ENCODE data around the gene SLC25A38.

DNA sequence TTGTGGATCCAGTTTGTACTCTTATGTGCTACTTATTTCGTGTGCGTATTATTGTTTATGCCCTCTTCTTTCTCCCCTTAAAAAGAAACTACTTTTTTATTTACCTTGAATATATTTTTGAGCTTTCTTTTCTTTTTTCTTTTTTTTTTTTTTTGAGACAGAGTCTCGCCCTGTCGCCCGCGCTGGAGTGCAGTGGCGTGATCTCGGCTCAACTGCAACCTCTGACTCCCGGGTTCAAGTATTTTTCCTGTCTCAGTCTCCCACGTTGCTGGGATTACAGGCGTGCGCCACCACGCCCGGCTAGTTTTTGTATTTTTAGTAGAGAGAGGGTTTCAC is 1.5 kb downstream of the SLC25A38 start:
- TF ChIP-seq, protein P1, sequence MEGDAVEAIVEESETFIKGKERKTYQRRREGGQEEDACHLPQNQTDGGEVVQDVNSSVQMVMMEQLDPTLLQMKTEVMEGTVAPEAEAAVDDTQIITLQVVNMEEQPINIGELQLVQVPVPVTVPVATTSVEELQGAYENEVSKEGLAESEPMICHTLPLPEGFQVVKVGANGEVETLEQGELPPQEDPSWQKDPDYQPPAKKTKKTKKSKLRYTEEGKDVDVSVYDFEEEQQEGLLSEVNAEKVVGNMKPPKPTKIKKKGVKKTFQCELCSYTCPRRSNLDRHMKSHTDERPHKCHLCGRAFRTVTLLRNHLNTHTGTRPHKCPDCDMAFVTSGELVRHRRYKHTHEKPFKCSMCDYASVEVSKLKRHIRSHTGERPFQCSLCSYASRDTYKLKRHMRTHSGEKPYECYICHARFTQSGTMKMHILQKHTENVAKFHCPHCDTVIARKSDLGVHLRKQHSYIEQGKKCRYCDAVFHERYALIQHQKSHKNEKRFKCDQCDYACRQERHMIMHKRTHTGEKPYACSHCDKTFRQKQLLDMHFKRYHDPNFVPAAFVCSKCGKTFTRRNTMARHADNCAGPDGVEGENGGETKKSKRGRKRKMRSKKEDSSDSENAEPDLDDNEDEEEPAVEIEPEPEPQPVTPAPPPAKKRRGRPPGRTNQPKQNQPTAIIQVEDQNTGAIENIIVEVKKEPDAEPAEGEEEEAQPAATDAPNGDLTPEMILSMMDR (IDR thresholded peaks at IDR 0.05; ENCODE audit: insufficient read depth, low read length) = no peak
- TF ChIP-seq, protein P2, sequence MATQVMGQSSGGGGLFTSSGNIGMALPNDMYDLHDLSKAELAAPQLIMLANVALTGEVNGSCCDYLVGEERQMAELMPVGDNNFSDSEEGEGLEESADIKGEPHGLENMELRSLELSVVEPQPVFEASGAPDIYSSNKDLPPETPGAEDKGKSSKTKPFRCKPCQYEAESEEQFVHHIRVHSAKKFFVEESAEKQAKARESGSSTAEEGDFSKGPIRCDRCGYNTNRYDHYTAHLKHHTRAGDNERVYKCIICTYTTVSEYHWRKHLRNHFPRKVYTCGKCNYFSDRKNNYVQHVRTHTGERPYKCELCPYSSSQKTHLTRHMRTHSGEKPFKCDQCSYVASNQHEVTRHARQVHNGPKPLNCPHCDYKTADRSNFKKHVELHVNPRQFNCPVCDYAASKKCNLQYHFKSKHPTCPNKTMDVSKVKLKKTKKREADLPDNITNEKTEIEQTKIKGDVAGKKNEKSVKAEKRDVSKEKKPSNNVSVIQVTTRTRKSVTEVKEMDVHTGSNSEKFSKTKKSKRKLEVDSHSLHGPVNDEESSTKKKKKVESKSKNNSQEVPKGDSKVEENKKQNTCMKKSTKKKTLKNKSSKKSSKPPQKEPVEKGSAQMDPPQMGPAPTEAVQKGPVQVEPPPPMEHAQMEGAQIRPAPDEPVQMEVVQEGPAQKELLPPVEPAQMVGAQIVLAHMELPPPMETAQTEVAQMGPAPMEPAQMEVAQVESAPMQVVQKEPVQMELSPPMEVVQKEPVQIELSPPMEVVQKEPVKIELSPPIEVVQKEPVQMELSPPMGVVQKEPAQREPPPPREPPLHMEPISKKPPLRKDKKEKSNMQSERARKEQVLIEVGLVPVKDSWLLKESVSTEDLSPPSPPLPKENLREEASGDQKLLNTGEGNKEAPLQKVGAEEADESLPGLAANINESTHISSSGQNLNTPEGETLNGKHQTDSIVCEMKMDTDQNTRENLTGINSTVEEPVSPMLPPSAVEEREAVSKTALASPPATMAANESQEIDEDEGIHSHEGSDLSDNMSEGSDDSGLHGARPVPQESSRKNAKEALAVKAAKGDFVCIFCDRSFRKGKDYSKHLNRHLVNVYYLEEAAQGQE (IDR thresholded peaks at IDR 0.05; ENCODE audit: insufficient replicate concordance, low read depth) = no peak
- no peak for TF ChIP-seq GABPA (IDR thresholded peaks at IDR 0.05; ENCODE audit: low read depth)
- no peak for TF ChIP-seq POLR2AphosphoS5 (IDR thresholded peaks at IDR 0.05; ENCODE audit: low read depth)

Measured in HL-60 (cell line).